ENCODE data around the gene LKAAEAR1. TPM values are rescaled to one million over a fixed set of nuclear protein-coding genes. Genes with fewer than 3 reads are reported as not detected.
A peak's percentile ranks its signal among the peaks of the same experiment; 100 is the strongest.
"Not testable (repeated sequence)": the region's sequence is repeated elsewhere in the genome, so short reads cannot be mapped to it uniquely, and the experiment has no call there.

LKAAEAR1 gene
- total RNA-seq, 5 donors from 2014 or later (not counting 1 experiment from before 2014, with no cell fraction given) = 0.30 to 0.86 (median 0.35) TPM; not detected in 2

- H3K4me3 ChIP-seq (ENCODE audit: control insufficient read depth in 1 of 2, extremely low read depth in 1 of 2, low read length in 1 of 2); H3K27ac Mint-ChIP-seq; H3K9me3 Mint-ChIP-seq; CTCF ChIA-PET; H3K4me3 Mint-ChIP-seq; H3K36me3 ChIP-seq (ENCODE audit: control insufficient read depth in 2 of 2, extremely low read depth in 1 of 2, insufficient read depth in 1 of 2, low read length in 1 of 2); ATAC-seq (replicated peaks in 1 of 4); H3K9me3 ChIP-seq; H3K27ac ChIP-seq (ENCODE audit: low read length); H3K36me3 Mint-ChIP-seq; DNase-seq: not testable (repeated sequence)
- WGBS (ENCODE audit: insufficient coverage) = 77% methylated on average over 10 of the region's 11 CpGs
- POLR2A ChIA-PET = interaction anchor here in 1 of 2 donors (0.7 kb wide), 1 partner anchor 745 kb away, joined by 3 read pairs; no protein-coding TSS in a partner anchor
- Histone ChIP-seq H3K4me1 (ENCODE audit: control insufficient read depth in 1 of 2, extremely low read depth in 1 of 2, insufficient read depth in 2 of 2, low read length in 2 of 2) (peaks cover 5 to 13% of the 10 kb centered on the region in 2 experiments), H3K27me3 (replicated peaks in 1 of 2; ENCODE audit: control insufficient read depth in 2 of 2, extremely low read depth in 1 of 2, insufficient read depth in 2 of 2, low read length in 1 of 2) (peaks cover 0 to 25% of the 10 kb centered on the region in 2 experiments)
- Mint-ChIP-seq H3K27me3 (peaks cover 0 to 11% of the 10 kb centered on the region in 2 donors), H3K4me1 (peaks cover 8 to 10% (median 9%) of the 10 kb centered on the region in 3 donors)
Measured at GRCh38 chr20:64122927-64123326, 38.7 kb upstream of the LKAAEAR1 start.

GRCh38 chr20:64121586-64121985, 37.4 kb upstream of the LKAAEAR1 start:
- DNase-seq (no peak), ATAC-seq (replicated peaks in 1 of 4) (no peak)
- Histone ChIP-seq H3K4me3 (ENCODE audit: control insufficient read depth in 1 of 2, extremely low read depth in 1 of 2, low read length in 1 of 2) (no peak overlapping the region), H3K9me3 (no peaks in the 10 kb centered on the region), H3K27me3 (replicated peaks in 1 of 2; ENCODE audit: control insufficient read depth in 2 of 2, extremely low read depth in 1 of 2, insufficient read depth in 2 of 2, low read length in 1 of 2) (peaks cover 0 to 25% of the 10 kb centered on the region in 2 experiments), H3K36me3 (ENCODE audit: control insufficient read depth in 2 of 2, extremely low read depth in 1 of 2, insufficient read depth in 1 of 2, low read length in 1 of 2) (no peaks in the 10 kb centered on the region), H3K27ac (ENCODE audit: low read length) (no peak overlapping the region), H3K4me1 (ENCODE audit: control insufficient read depth in 1 of 2, extremely low read depth in 1 of 2, insufficient read depth in 2 of 2, low read length in 2 of 2) (peaks cover 5 to 13% of the 10 kb centered on the region in 2 experiments)
- Mint-ChIP-seq H3K36me3 (no peaks in the 10 kb centered on the region), H3K4me3 (no peak overlapping the region), H3K4me1 (peaks cover 8 to 10% (median 9%) of the 10 kb centered on the region in 3 donors), H3K27me3 (peaks cover 0 to 11% of the 10 kb centered on the region in 2 donors), H3K9me3 (no peaks in the 10 kb centered on the region), H3K27ac (no peak overlapping the region)
- WGBS (ENCODE audit: insufficient coverage) = 87% methylated on average over 6 of the region's 12 CpGs
- ChIA-PET CTCF (interaction anchor here (0.6 to 1.2 kb wide), 2 partner anchors 142 to 219 kb away, joined by 3 read pairs; partner anchors contain the start of gene SAMD10 (in 1 of the 2)), POLR2A (no interaction called here)

- Histone ChIP-seq H3K36me3 (ENCODE audit: control insufficient read depth in 2 of 2, extremely low read depth in 1 of 2, insufficient read depth in 1 of 2, low read length in 1 of 2) (no peaks in the 10 kb centered on the region), H3K27me3 (replicated peaks in 1 of 2; ENCODE audit: control insufficient read depth in 2 of 2, extremely low read depth in 1 of 2, insufficient read depth in 2 of 2, low read length in 1 of 2) (peaks cover 0 to 27% of the 10 kb centered on the region in 2 experiments), H3K4me3 (ENCODE audit: control insufficient read depth in 1 of 2, extremely low read depth in 1 of 2, low read length in 1 of 2) (peak overlapping the region; percentile 37 to 39), H3K4me1 (ENCODE audit: control insufficient read depth in 1 of 2, extremely low read depth in 1 of 2, insufficient read depth in 2 of 2, low read length in 2 of 2) (peaks cover 5 to 13% of the 10 kb centered on the region in 2 experiments), H3K27ac (ENCODE audit: low read length) (no peak overlapping the region), H3K9me3 (no peaks in the 10 kb centered on the region)
- Mint-ChIP-seq H3K9me3 (no peaks in the 10 kb centered on the region), H3K27ac (peak overlapping the region; percentile 72 to 87), H3K4me1 (peaks cover 8 to 10% (median 9%) of the 10 kb centered on the region in 3 donors), H3K27me3 (peaks cover 0 to 12% of the 10 kb centered on the region in 2 donors), H3K4me3 (peak overlapping the region; percentile 57 to 70 (median 69)), H3K36me3 (no peaks in the 10 kb centered on the region)
- DNase-seq (peak in 2 of 35 experiments; percentile 12 to 22), ATAC-seq (replicated peaks in 1 of 4) (peak in 2 of 4 experiments; percentile 15 to 18)
- CTCF ChIA-PET = interaction anchor here in 1 of 2 donors (1.2 kb wide), 1 partner anchor 21 kb away, joined by 5 read pairs; no protein-coding TSS in a partner anchor
- POLR2A ChIA-PET = interaction anchor here in 1 of 2 donors (0.6 kb wide), 1 partner anchor 17 kb away, joined by 3 read pairs; no protein-coding TSS in a partner anchor
- WGBS (ENCODE audit: insufficient coverage) = 84% methylated on average over 10 of the region's 14 CpGs
Measured at GRCh38 chr20:64119681-64120341, 35.6 kb upstream of the LKAAEAR1 start.

GRCh38 chr20:64119301-64119680, 35.1 kb upstream of the LKAAEAR1 start:
- H3K4me3 ChIP-seq (ENCODE audit: control insufficient read depth in 1 of 2, extremely low read depth in 1 of 2, low read length in 1 of 2) = no peak overlapping the region
- Mint-ChIP-seq H3K4me1 (peaks cover 8 to 10% (median 9%) of the 10 kb centered on the region in 3 donors), H3K4me3 (peak overlapping the region in 1 of 3 donors; percentile 70), H3K9me3 (no peaks in the 10 kb centered on the region), H3K36me3 (no peaks in the 10 kb centered on the region), H3K27ac (no peak overlapping the region), H3K27me3 (peaks cover 0 to 9% of the 10 kb centered on the region in 2 donors)
- H3K36me3 ChIP-seq (ENCODE audit: control insufficient read depth in 2 of 2, extremely low read depth in 1 of 2, insufficient read depth in 1 of 2, low read length in 1 of 2) = no peaks in the 10 kb centered on the region
- DNase-seq (peak in 1 of 35 experiments; percentile 16), ATAC-seq (replicated peaks in 1 of 4) (no peak)
- no peak overlapping the region for H3K27ac ChIP-seq (ENCODE audit: low read length)
- no peaks in the 10 kb centered on the region for H3K9me3 ChIP-seq
- peaks cover 5 to 13% of the 10 kb centered on the region in 2 experiments for H3K4me1 ChIP-seq (ENCODE audit: control insufficient read depth in 1 of 2, extremely low read depth in 1 of 2, insufficient read depth in 2 of 2, low read length in 2 of 2)
- 93% methylated on average over 7 of the region's 8 CpGs for WGBS (ENCODE audit: insufficient coverage)
- peaks cover 0 to 27% of the 10 kb centered on the region in 2 experiments for H3K27me3 ChIP-seq (replicated peaks in 1 of 2; ENCODE audit: control insufficient read depth in 2 of 2, extremely low read depth in 1 of 2, insufficient read depth in 2 of 2, low read length in 1 of 2)
- CTCF ChIA-PET = interaction anchor here in 1 of 2 donors (0.5 to 0.8 kb wide), 3 partner anchors 17 to 601 kb away, joined by 3 read pairs; no protein-coding TSS in a partner anchor
- POLR2A ChIA-PET = no interaction called here

- H3K4me3 Mint-ChIP-seq, H3K36me3 Mint-ChIP-seq: not testable (repeated sequence)
Measured at GRCh38 chr20:64117432-64117777, 33.2 kb upstream of the LKAAEAR1 start.

GRCh38 chr20:64116541-64117431, 32.6 kb upstream of the LKAAEAR1 start:
- peak in 1 of 35 experiments; percentile 12 for DNase-seq
- WGBS (ENCODE audit: insufficient coverage) = 84% methylated on average over 9 of the region's 17 CpGs
- Histone ChIP-seq H3K36me3 (ENCODE audit: control insufficient read depth in 2 of 2, extremely low read depth in 1 of 2, insufficient read depth in 1 of 2, low read length in 1 of 2) (no peaks in the 10 kb centered on the region), H3K27ac (ENCODE audit: low read length) (no peak overlapping the region), H3K9me3 (no peaks in the 10 kb centered on the region), H3K27me3 (replicated peaks in 1 of 2; ENCODE audit: control insufficient read depth in 2 of 2, extremely low read depth in 1 of 2, insufficient read depth in 2 of 2, low read length in 1 of 2) (peaks cover 0 to 18% of the 10 kb centered on the region in 2 experiments), H3K4me3 (ENCODE audit: control insufficient read depth in 1 of 2, extremely low read depth in 1 of 2, low read length in 1 of 2) (no peak overlapping the region), H3K4me1 (ENCODE audit: control insufficient read depth in 1 of 2, extremely low read depth in 1 of 2, insufficient read depth in 2 of 2, low read length in 2 of 2) (peaks cover 5 to 13% of the 10 kb centered on the region in 2 experiments)
- H3K9me3 Mint-ChIP-seq = no peaks in the 10 kb centered on the region
- no peaks in the 10 kb centered on the region for H3K36me3 Mint-ChIP-seq
- no peak overlapping the region for H3K27ac Mint-ChIP-seq
- H3K27me3 Mint-ChIP-seq = peaks cover 0 to 7% of the 10 kb centered on the region in 2 donors
- no peak for ATAC-seq (replicated peaks in 1 of 4)
- POLR2A ChIA-PET = no interaction called here
- peaks cover 8 to 10% (median 9%) of the 10 kb centered on the region in 3 donors for H3K4me1 Mint-ChIP-seq
- no peak overlapping the region for H3K4me3 Mint-ChIP-seq
- CTCF ChIA-PET = no interaction called here

More at GRCh38 chr20:64117432-64117777, 33.2 kb upstream of the LKAAEAR1 start:
- H3K9me3 Mint-ChIP-seq; DNase-seq; H3K4me3 ChIP-seq (ENCODE audit: control insufficient read depth in 1 of 2, extremely low read depth in 1 of 2, low read length in 1 of 2); H3K27ac ChIP-seq (ENCODE audit: low read length); H3K27me3 Mint-ChIP-seq; H3K9me3 ChIP-seq; POLR2A ChIA-PET; ATAC-seq (replicated peaks in 1 of 4); H3K27ac Mint-ChIP-seq; CTCF ChIA-PET; H3K36me3 ChIP-seq (ENCODE audit: control insufficient read depth in 2 of 2, extremely low read depth in 1 of 2, insufficient read depth in 1 of 2, low read length in 1 of 2): not testable (repeated sequence)
- peaks cover 5 to 13% of the 10 kb centered on the region in 2 experiments for H3K4me1 ChIP-seq (ENCODE audit: control insufficient read depth in 1 of 2, extremely low read depth in 1 of 2, insufficient read depth in 2 of 2, low read length in 2 of 2)
- peaks cover 0 to 21% of the 10 kb centered on the region in 2 experiments for H3K27me3 ChIP-seq (replicated peaks in 1 of 2; ENCODE audit: control insufficient read depth in 2 of 2, extremely low read depth in 1 of 2, insufficient read depth in 2 of 2, low read length in 1 of 2)
- no CpG with 5 or more reads among the region's 6 CpGs for WGBS (ENCODE audit: insufficient coverage)
- H3K4me1 Mint-ChIP-seq = peaks cover 8 to 10% (median 9%) of the 10 kb centered on the region in 3 donors
